SK-N-SH (cell line): ENCODE results near the gene PLOD3. TPM values are rescaled to one million over a fixed set of nuclear protein-coding genes. Genes with fewer than 3 reads are reported as not detected.

Experiments used
- CTCF ChIA-PET: fragments of 300-600, 350-600 bp; formaldehyde crosslinking; extraction: SDS; loops from one replicate; lab custom pipeline; 2021; lab: Yijun Ruan, JAX
- POLR2A ChIA-PET: fragments of 350-600 bp; sonication (Branson Sonifier 250); formaldehyde crosslinking; extraction: SDS; loops from one replicate; lab custom pipeline; 2020; ENCODE audit warnings: antibody characterized with exemption, inconsistent platforms; lab: Yijun Ruan, JAX
- DNase-seq: peaks from one replicate; pipeline ENCODE4 v3.0.0; 2012
- H2AFZ ChIP-seq: fragments of 200-600 bp; sonication (generic); 2 replicates; pipeline ENCODE4 v1.8.1; 2016; ENCODE audit warnings: antibody characterized with exemption, mild to moderate bottlenecking, low read depth
- H3F3A ChIP-seq: fragments of 200-600 bp; sonication (generic); replicated peaks from 2 replicates; pipeline ENCODE3; 2016; ENCODE audit warnings: antibody characterized with exemption, mild to moderate bottlenecking; ENCODE audit not compliant: insufficient read depth
- H3K27ac ChIP-seq, 2 experiments: fragments of 200-500 bp in 1 of 2; fragments of 200-600 bp in 1 of 2; sonication (Bioruptor generic) in 1 of 2; sonication (generic), shearing (Covaris generic) in 1 of 2; 2 replicates each; pipeline versions ENCODE4 v1.5.1 to v1.6.1; 2014 to 2016; ENCODE audit warnings: low read depth in 2 of 2, inconsistent platforms in 1 of 2, low read length in 1 of 2, mild to moderate bottlenecking in 1 of 2, mixed read lengths in 1 of 2
- H3K27me3 ChIP-seq: fragments of 200-600 bp; sonication (generic), shearing (Covaris generic); 2 replicates; pipeline ENCODE4 v1.6.1; 2016; ENCODE audit warnings: mixed run types; ENCODE audit not compliant: insufficient read depth
- H3K36me3 ChIP-seq, 2 experiments: fragments of 200-500 bp in 1 of 2; fragments of 200-600 bp in 1 of 2; sonication (Bioruptor generic) in 1 of 2; sonication (generic) in 1 of 2; replicated peaks in 1 of 2; 2 replicates each; pipeline versions ENCODE3 to v1.5.1; 2014 to 2016; ENCODE audit warnings: low read length in 1 of 2, mild to moderate bottlenecking in 1 of 2; ENCODE audit not compliant: insufficient read depth in 2 of 2, control insufficient read depth in 1 of 2
- H3K4me1 ChIP-seq, 2 experiments: fragments of 200-500 bp in 1 of 2; fragments of 200-600 bp in 1 of 2; sonication (Bioruptor generic) in 1 of 2; sonication (generic), shearing (Covaris generic) in 1 of 2; 2 replicates each; pipeline versions ENCODE4 v1.5.1 to v1.6.1; 2014 to 2016; ENCODE audit warnings: low read depth in 1 of 2, low read length in 1 of 2, mixed run types in 1 of 2; ENCODE audit not compliant: insufficient read depth in 2 of 2, control insufficient read depth in 1 of 2
- H3K4me2 ChIP-seq: fragments of 200-600 bp; sonication (generic), shearing (Covaris generic); 2 replicates; pipeline ENCODE4 v1.6.1; 2017; ENCODE audit warnings: mixed run types
- H3K4me3 ChIP-seq, 2 experiments: fragments of 200-500 bp in 1 of 2; fragments of 200-600 bp in 1 of 2; sonication (Bioruptor generic) in 1 of 2; sonication (generic), shearing (Covaris generic) in 1 of 2; 2 replicates each; pipeline versions ENCODE4 v1.5.1 to v1.8.1; 2014 to 2016; ENCODE audit warnings: low read depth in 2 of 2, inconsistent platforms in 1 of 2, low read length in 1 of 2, mild to moderate bottlenecking in 1 of 2, mixed read lengths in 1 of 2, moderate library complexity in 1 of 2
- H3K79me2 ChIP-seq: fragments of 200-600 bp; sonication (generic); 2 replicates; pipeline ENCODE4 v1.8.1; 2017; ENCODE audit warnings: mild to moderate bottlenecking; ENCODE audit not compliant: insufficient read depth
- H3K9ac ChIP-seq: fragments of 200-600 bp; sonication (generic); 2 replicates; pipeline ENCODE4 v1.6.1; 2017; ENCODE audit warnings: mixed run types
- H3K9me2 ChIP-seq: fragments of 200-600 bp; sonication (generic); 2 replicates; pipeline ENCODE4 v1.6.1; 2017; ENCODE audit warnings: mixed run types
- H3K9me3 ChIP-seq: fragments of 200-600 bp; sonication (generic); 2 replicates; pipeline ENCODE4 v1.6.1; 2017; ENCODE audit warnings: mixed run types, mild to moderate bottlenecking, moderate library complexity
- H4K20me1 ChIP-seq: fragments of 200-600 bp; sonication (generic); 2 replicates; pipeline ENCODE4 v1.6.1; 2017; ENCODE audit warnings: mild to moderate bottlenecking, mixed run types; ENCODE audit not compliant: insufficient read depth
- CHD2 ChIP-seq: fragments of 150-350 bp; IDR thresholded peaks from 2 replicates; pipeline ENCODE4 v1.6.1; 2018; ENCODE audit warnings: low read length; ENCODE audit not compliant: partially characterized antibody
- ELF1 ChIP-seq: IDR thresholded peaks from 2 replicates; pipeline ENCODE4 v1.4.0; 2012
- EZH2phosphoT487 ChIP-seq: fragments of 200-600 bp; sonication (generic); IDR thresholded peaks from 2 replicates; pipeline ENCODE4 v1.6.1; 2017; ENCODE audit warnings: low read depth, mixed run types, mild to moderate bottlenecking, antibody characterized with exemption, moderate library complexity, borderline replicate concordance
- FOSL2 ChIP-seq: IDR thresholded peaks from 2 replicates; pipeline ENCODE4 v1.4.0; 2012; ENCODE audit warnings: low read depth, mild to moderate bottlenecking, moderate library complexity, borderline replicate concordance
- GABPA ChIP-seq: IDR thresholded peaks from 2 replicates; pipeline ENCODE4 v1.4.0; 2012; ENCODE audit warnings: low read depth, mild to moderate bottlenecking
- MEF2A ChIP-seq: IDR thresholded peaks from 2 replicates; pipeline ENCODE4 v1.4.0; 2012; ENCODE audit warnings: low read depth, borderline replicate concordance
- NFIC ChIP-seq: IDR thresholded peaks from 2 replicates; pipeline ENCODE4 v1.4.0; 2012; ENCODE audit warnings: borderline replicate concordance
- NRF1 ChIP-seq: IDR thresholded peaks from 2 replicates; pipeline ENCODE4 v1.6.1; 2012; ENCODE audit warnings: low read depth, mild to moderate bottlenecking, low read length
- RAD21 ChIP-seq: IDR thresholded peaks from 2 replicates; pipeline ENCODE4 v1.6.1; 2012; ENCODE audit warnings: mild to moderate bottlenecking, low read length
- RCOR1 ChIP-seq: fragments of 150-350 bp; IDR thresholded peaks from 2 replicates; pipeline ENCODE4 v1.6.1; 2017; ENCODE audit warnings: antibody characterized with exemption, low read length
- RXRA ChIP-seq: IDR thresholded peaks from 2 replicates; pipeline ENCODE4 v1.4.0; 2012; ENCODE audit warnings: low read depth, mild to moderate bottlenecking, borderline replicate concordance
- SIN3A ChIP-seq: IDR thresholded peaks from 2 replicates; pipeline ENCODE4 v1.6.1; 2012; ENCODE audit warnings: low read depth, mild to moderate bottlenecking, low read length, moderate library complexity, borderline replicate concordance
- TAF1 ChIP-seq: IDR thresholded peaks from 2 replicates; pipeline ENCODE4 v1.6.1; 2012; ENCODE audit warnings: low read depth, mild to moderate bottlenecking, low read length, moderate library complexity, borderline replicate concordance
- TCF12 ChIP-seq: IDR thresholded peaks from 2 replicates; pipeline ENCODE4 v1.4.0; 2012
- TEAD4 ChIP-seq: IDR thresholded peaks from 2 replicates; pipeline ENCODE4 v1.4.0; 2012; ENCODE audit warnings: mild to moderate bottlenecking, borderline replicate concordance; ENCODE audit not compliant: insufficient read depth
- YY1 ChIP-seq: IDR thresholded peaks from 2 replicates; pipeline ENCODE4 v1.4.0; 2012; ENCODE audit warnings: low read depth, mild to moderate bottlenecking
- WGBS: methylation state at CpG from one replicate; pipeline ENCODE4 v1.1.6; 2017; ENCODE audit warnings: low lambda C conversion rate; 5-methylcytosine and 5-hydroxymethylcytosine counted together
- polyA plus RNA-seq, 3 experiments: library from polyadenylated mRNA; depleted of rRNA; stranded (reverse); fragments of >200 nt; gene quantifications; 2 replicates each; pipeline ENCODE4 v1.2.3, GENCODE V29; 2012
- TF ChIP-seq, protein P1 (sequence below): IDR thresholded peaks from 2 replicates; pipeline ENCODE4 v1.4.0; 2012; ENCODE audit warnings: low read depth, borderline replicate concordance
- TF ChIP-seq, protein P2 (sequence below): IDR thresholded peaks from 2 replicates; pipeline ENCODE4 v1.4.0; 2012; ENCODE audit warnings: low read depth, borderline replicate concordance

PLOD3 gene
- polyA plus RNA-seq, 1 of the 3 experiments (the other 2 are of a cell fraction), result 276 TPM

DNA sequence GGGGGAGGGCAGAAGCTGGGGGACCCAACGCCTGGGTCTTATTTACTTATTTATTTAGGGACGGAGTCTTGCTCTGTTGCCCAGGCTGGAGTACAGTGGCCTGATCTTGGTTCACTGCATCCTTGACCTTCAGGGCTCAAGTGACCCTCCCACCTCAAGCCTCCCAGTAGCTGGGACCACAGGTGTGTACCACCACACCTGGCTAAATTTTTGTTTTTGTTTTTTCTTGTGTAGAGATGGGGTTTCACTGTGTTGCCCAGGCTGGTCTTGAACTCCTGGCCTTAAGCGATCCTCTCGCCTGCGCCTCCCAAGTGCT lies 14.8 kb downstream of the PLOD3 start:
- no peaks in the 10 kb centered on the region for H3K4me1 ChIP-seq
- H3K27me3 ChIP-seq, result no peaks in the 10 kb centered on the region; the same call in 1 of the 2 replicates
- H3K9me2 ChIP-seq, result no peaks in the 10 kb centered on the region
- CTCF ChIA-PET, result interaction anchor here (0.8 to 2.7 kb wide), 5 partner anchors 10 to 80 kb away, joined by 3 to 32 read pairs (median 10); partner anchors contain the start of genes PLOD3 and ZNHIT1
- peaks cover 0 to 6% of the 10 kb centered on the region in 2 experiments for H3K36me3 ChIP-seq
- no peaks in the 10 kb centered on the region for H3K9me3 ChIP-seq
- no peak overlapping the region for H3K4me2 ChIP-seq
- no peaks in the 10 kb centered on the region for H4K20me1 ChIP-seq
- no peak overlapping the region for H3K27ac ChIP-seq
- DNase-seq, result no peak
- H3K4me3 ChIP-seq, result no peak overlapping the region
- WGBS, result 91% methylated on average over 5 of the region's 5 CpGs
- H3F3A ChIP-seq, result peaks cover 2% of the 10 kb centered on the region
- POLR2A ChIA-PET, result interaction anchor here (0.9 kb wide), 1 partner anchor 37 kb away, joined by 4 read pairs; the partner anchor contains the start of gene VGF
- no peaks in the 10 kb centered on the region for H3K79me2 ChIP-seq
- H3K9ac ChIP-seq, result no peak overlapping the region
- TF ChIP-seq FOSL2, result no peak
- TF ChIP-seq CHD2, result no peak
- no peak for TF ChIP-seq TAF1
- TF ChIP-seq, protein P1, sequence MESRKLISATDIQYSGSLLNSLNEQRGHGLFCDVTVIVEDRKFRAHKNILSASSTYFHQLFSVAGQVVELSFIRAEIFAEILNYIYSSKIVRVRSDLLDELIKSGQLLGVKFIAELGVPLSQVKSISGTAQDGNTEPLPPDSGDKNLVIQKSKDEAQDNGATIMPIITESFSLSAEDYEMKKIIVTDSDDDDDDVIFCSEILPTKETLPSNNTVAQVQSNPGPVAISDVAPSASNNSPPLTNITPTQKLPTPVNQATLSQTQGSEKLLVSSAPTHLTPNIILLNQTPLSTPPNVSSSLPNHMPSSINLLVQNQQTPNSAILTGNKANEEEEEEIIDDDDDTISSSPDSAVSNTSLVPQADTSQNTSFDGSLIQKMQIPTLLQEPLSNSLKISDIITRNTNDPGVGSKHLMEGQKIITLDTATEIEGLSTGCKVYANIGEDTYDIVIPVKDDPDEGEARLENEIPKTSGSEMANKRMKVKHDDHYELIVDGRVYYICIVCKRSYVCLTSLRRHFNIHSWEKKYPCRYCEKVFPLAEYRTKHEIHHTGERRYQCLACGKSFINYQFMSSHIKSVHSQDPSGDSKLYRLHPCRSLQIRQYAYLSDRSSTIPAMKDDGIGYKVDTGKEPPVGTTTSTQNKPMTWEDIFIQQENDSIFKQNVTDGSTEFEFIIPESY, result no peak
- TF ChIP-seq MEF2A, result no peak
- TF ChIP-seq, protein P2, sequence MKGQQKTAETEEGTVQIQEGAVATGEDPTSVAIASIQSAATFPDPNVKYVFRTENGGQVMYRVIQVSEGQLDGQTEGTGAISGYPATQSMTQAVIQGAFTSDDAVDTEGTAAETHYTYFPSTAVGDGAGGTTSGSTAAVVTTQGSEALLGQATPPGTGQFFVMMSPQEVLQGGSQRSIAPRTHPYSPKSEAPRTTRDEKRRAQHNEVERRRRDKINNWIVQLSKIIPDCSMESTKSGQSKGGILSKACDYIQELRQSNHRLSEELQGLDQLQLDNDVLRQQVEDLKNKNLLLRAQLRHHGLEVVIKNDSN, result no peak
- TF ChIP-seq TEAD4, result no peak
- no peak for TF ChIP-seq RAD21
- TF ChIP-seq RCOR1, result no peak
- no peak for TF ChIP-seq TCF12
- TF ChIP-seq YY1, result no peak
- no peak for TF ChIP-seq RXRA
- TF ChIP-seq SIN3A, result no peak
- TF ChIP-seq EZH2phosphoT487, result no peak
- no peak for TF ChIP-seq NRF1
- TF ChIP-seq ELF1, result no peak
- TF ChIP-seq GABPA, result no peak
- no peak for TF ChIP-seq NFIC
- H2AFZ ChIP-seq, result no peak overlapping the region
